Brain microvascular endothelial cell (primary cell): ENCODE data around the gene TAS2R41.

Experiments
- DNase-seq: peaks from one replicate; pipeline ENCODE4 v3.0.0-alpha.2; 2020
- H3K27ac ChIP-seq: fragments of 250-450 bp; sonication (Bioruptor Pico); 2 replicates; pipeline ENCODE4 v1.5.1; 2020; ENCODE audit warnings: mild to moderate bottlenecking, moderate library complexity
- H3K27me3 ChIP-seq: fragments of 250-450 bp; sonication (Bioruptor Pico); replicated peaks from 2 replicates; pipeline ENCODE4 v1.5.1; 2020; ENCODE audit warnings: mild to moderate bottlenecking
- H3K36me3 ChIP-seq: fragments of 250-450 bp; sonication (Bioruptor Pico); replicated peaks from 2 replicates; pipeline ENCODE4 v1.5.1; 2020; ENCODE audit warnings: mild to moderate bottlenecking
- H3K4me3 ChIP-seq: 2 replicates; pipeline ENCODE4 v1.5.1; 2011; ENCODE audit warnings: low read depth, mild to moderate bottlenecking, control low read depth, low read length, moderate library complexity
- CTCF ChIP-seq: IDR thresholded peaks from 2 replicates; pipeline ENCODE4 v1.5.1; 2011; ENCODE audit warnings: low read depth, mild to moderate bottlenecking, moderate library complexity, low read length, control low read depth, inconsistent platforms; ENCODE audit errors: missing control alignments
- in situ Hi-C: cut with HindIII; loops from 2 replicates; pipeline ENCODE4 v1.10.0; 2017; ENCODE audit warnings: low sequenced_read_pairs, low pct_ligation_motif_present

TAS2R41 gene

GRCh38 chr7:143487566-143487965, 9.9 kb downstream of the TAS2R41 start:
- no peak overlapping the region for H3K4me3 ChIP-seq
- DNase-seq: no peak
- H3K27me3 ChIP-seq: no peaks in the 10 kb centered on the region
- no peaks in the 10 kb centered on the region for H3K36me3 ChIP-seq
- no peak overlapping the region for H3K27ac ChIP-seq
- in situ Hi-C loops: no loop called here
- TF ChIP-seq CTCF: no peak

- no peaks in the 10 kb centered on the region for H3K27me3 ChIP-seq
- no peaks in the 10 kb centered on the region for H3K36me3 ChIP-seq
- in situ Hi-C loops: no loop called here
- TF ChIP-seq CTCF: peak; percentile 74
- no peak for DNase-seq
- no peak overlapping the region for H3K27ac ChIP-seq
- H3K4me3 ChIP-seq: no peak overlapping the region
These were observed 13.1 kb downstream of the TAS2R41 start for GRCh38 chr7:143490717-143491306.

GRCh38 chr7:143492043-143492471, 14.4 kb downstream of the TAS2R41 start:
- DNase-seq: peak; percentile 79
- in situ Hi-C loops: no loop called here
- no peak overlapping the region for H3K4me3 ChIP-seq
- H3K27ac ChIP-seq: peak overlapping the region; percentile 38
- no peaks in the 10 kb centered on the region for H3K36me3 ChIP-seq
- TF ChIP-seq CTCF: no peak
- no peaks in the 10 kb centered on the region for H3K27me3 ChIP-seq

- Histone ChIP-seq H3K36me3 (no peaks in the 10 kb centered on the region), H3K27me3 (no peaks in the 10 kb centered on the region), H3K4me3 (no peak overlapping the region), H3K27ac (peak overlapping the region; percentile 38)
- DNase-seq: no peak
- no peak for TF ChIP-seq CTCF
- in situ Hi-C loops: no loop called here
These were observed 15.4 kb downstream of the TAS2R41 start for GRCh38 chr7:143492799-143493739.

GRCh38 chr7:143493751-143494150, 16.1 kb downstream of the TAS2R41 start:
- no peaks in the 10 kb centered on the region for H3K27me3 ChIP-seq
- no peak for TF ChIP-seq CTCF
- H3K27ac ChIP-seq: no peak overlapping the region
- H3K4me3 ChIP-seq: no peak overlapping the region
- no peak for DNase-seq
- no peaks in the 10 kb centered on the region for H3K36me3 ChIP-seq
- in situ Hi-C loops: no loop called here
